GM19099 (cell line): Measurements from ENCODE around the gene SRGAP1.

Source experiments
- POLR2A ChIP-seq: IDR thresholded peaks from 3 replicates; pipeline ENCODE4 v1.6.1; 2011; ENCODE audit warnings: low read depth; ENCODE audit not compliant: insufficient read length; ENCODE audit errors: extremely low read depth

SRGAP1 gene

DNA sequence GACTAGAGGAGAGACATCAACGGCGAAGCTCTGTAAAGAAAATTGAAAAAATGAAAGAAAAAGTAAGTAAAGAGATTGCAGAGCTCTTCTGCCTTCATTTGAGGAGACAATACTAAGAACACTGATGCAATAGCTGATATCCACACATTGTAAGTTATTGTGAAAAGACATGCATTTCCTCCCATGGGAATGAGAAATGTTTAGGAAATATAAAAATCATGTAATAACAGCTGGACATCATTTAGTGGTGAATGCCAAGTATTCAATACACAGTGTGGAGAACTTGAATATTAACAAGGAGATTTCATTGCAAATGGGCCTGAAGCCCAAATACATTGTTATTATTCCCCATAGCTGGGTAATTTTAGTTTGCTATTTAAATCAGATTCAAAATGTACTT is 198.4 kb downstream of the SRGAP1 start:
- no peak for TF ChIP-seq POLR2A

DNA sequence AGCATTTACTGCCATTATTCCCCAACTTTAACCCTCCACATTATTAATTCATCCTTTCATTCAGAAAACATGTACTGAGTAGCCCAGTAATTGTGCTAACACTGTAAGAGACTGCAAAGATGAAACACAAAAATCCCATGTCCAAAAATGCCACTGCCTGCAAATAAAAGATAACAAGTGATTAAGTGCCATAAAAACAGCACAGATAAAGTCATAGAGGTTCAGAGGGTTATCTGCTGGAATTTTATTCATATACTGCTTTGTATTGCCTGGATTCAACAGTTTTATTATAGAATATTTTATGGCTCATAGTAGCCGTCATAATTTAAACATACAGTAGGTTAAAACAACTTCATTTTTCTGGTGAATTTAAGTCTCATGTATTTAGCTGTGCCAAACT is 199.7 kb downstream of the SRGAP1 start:
- no peak for TF ChIP-seq POLR2A

- TF ChIP-seq POLR2A: no peak
Observed at GRCh38 chr12:64051057-64051456, 206.6 kb downstream of the SRGAP1 start.

DNA sequence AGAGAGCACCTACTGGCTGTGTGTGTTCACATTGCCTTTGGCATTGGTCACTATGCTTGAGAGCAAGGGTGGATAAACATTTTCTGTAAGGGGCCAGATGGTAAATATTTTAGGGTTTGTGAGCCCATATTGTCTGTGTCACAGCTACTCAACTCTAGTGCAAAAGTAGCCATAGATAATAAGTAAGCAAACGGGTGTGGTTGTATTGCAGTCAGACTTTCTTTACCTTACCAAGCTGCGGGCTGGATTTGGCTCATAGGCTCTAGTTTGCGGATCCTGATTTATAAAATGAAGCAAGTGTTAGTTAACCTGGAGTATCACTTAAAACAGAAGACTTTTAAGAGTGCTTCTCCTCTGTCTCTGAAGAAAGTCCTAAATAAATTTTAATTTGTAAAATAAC is 208.6 kb downstream of the SRGAP1 start:
- no peak for TF ChIP-seq POLR2A

GRCh38 chr12:64054079-64054520 is 209.6 kb downstream of the SRGAP1 start:
- TF ChIP-seq POLR2A: no peak

GRCh38 chr12:64056741-64057140 is 212.2 kb downstream of the SRGAP1 start:
- no peak for TF ChIP-seq POLR2A

DNA sequence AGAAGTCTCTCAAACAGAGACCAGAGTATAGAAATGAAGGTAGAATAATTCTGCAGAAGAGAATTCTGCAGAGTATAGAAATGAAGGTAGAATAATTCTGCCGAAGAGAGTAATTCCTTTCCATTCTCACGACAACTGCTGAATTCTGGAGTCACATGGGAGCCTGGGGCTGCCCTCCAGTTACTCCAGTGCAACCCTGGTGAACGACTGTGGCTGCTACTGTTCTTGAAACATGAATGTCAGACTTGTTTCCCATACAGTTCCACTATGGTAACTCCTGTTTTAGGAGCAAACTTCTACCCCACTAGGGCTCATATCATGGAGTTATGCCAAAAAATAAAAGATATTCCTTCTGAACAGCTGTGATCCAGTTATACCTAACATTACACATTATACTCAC is 213.2 kb downstream of the SRGAP1 start:
- TF ChIP-seq POLR2A: no peak

GRCh38 chr12:64058541-64059265 is 214.2 kb downstream of the SRGAP1 start:
- TF ChIP-seq POLR2A: no peak

DNA sequence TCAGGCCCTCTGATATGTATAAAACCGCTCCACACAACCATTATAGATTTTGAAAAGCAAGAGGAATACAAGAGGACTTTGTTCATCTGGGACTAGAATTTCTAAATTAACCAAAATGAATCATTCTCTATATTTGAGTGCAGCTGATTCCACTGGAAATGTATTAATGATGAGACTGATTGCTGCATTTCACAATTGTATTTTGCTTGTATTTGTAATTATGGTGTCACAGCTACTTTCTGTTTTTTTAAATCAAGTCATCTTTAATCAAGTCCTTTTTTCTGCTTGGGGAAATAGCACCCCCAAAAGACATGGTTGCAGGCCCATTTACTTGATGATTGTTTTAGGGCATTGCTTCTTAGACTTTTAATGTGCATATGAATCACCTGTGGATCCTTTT is 215.2 kb downstream of the SRGAP1 start:
- TF ChIP-seq POLR2A: no peak

DNA sequence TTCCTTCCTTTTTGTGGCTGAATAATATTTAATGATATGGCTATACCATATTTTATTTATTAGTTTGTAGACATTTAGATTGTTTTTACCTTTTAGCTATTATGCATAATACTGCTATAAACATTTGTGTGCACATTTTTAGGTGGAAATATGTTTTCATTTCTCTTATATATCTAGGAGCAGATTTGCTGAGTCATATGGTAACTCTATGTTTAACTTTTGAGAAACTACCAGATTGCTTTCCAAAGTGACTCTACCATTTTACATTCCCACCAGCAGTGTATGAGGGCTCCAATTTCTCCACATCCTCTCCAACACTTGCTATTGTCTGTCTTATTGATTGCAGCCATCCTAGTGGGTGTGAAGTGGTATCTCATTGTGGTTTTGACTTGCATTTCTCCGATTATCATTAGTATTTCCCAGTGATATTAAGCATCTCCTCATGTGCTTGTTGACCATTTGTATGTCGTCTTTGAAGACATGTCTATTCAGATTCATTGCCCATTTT is 217.4 kb downstream of the SRGAP1 start:
- no peak for TF ChIP-seq POLR2A

- no peak for TF ChIP-seq POLR2A
Observed at GRCh38 chr12:64063121-64063520, 218.6 kb downstream of the SRGAP1 start.

DNA sequence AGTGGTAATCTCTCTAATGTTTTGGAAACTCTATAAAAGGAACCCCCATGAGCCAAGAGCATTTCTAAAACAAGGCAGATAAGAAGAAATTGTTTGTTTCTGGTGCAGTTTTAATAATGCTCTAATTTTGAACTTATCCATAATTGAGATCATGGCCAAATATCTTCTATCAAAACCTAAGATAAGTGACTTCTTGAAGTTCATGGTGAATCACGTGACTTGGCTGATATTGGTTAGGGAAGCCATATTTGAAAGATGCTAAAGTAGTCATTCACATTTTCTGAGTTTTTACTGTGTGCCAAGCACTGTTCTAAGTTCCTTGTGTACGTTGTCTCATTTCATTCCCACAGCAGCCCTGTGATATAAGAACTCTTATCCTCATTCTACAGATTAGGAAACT is 219.7 kb downstream of the SRGAP1 start:
- TF ChIP-seq POLR2A: no peak

DNA sequence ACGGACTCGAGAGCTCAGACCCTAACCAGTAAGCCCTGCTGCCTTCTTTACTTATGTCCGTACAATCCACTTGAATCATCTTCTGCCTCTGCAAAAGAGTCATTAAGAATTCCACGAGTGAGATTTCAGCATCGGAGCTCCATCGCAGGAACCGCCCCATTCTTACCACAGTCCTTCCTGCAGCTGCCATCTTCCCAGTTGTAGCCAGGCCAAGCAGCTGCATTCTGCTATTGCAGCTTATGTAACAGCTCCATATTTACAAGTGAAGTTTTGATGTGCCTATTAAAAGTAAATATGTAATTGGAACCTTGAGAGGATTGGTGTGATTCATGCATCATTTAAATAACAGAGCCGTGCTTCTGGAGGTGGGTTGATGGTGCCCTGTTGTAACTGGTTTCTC is 220.2 kb downstream of the SRGAP1 start:
- no peak for TF ChIP-seq POLR2A

DNA sequence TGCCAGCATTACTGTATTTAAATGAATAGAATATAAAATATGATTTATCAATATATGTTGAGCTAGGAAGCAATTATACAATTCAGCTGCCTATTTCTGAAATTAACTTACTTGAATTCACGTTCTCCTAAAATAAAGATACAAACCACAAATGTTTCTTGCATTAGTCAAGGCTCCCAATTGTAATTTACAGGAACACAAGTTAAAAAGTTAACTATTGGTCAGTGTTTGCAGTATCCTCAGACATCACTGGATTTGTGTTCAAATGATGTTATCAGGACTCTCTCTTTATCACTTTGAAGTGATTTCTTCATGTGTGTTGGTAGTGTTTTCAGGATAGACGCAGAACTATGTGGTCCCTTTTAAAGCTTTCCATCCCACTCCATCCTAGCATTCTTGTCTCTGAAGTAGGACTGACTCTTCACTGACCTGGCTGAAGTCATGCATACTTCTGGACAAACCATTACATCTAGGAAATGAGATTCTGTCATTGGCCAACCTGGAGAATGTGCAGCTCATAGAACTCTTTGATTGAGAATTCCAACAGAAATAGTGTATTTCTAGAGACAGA is 221.5 kb downstream of the SRGAP1 start:
- no peak for TF ChIP-seq POLR2A

DNA sequence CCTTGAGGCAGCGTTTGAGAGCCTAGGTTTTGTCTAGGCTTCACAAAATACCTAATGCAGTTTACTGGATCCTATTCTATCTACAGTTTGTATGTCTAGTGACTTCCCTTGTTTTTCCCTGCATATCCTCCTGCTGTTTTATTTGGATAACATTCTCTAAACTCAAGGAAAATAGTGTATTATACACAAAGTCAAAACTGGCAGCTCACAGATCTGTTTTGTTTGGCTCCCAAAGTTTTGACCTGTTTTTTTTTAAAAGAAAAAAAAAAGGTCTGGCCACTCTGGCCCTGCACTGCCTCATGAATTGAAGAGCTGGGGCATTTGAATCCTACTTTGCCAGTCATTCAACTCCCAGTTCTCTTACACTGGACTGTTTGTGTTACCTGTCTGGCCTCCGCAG is 222.3 kb downstream of the SRGAP1 start:
- TF ChIP-seq POLR2A: no peak

- TF ChIP-seq POLR2A: no peak
Observed at GRCh38 chr12:64070454-64070853, 226.0 kb downstream of the SRGAP1 start.
